Esophagus squamous epithelium (tissue), 4 donors: ENCODE measurements around the gene ADCY7.

Experiments
- CTCF ChIP-seq, 6 experiments: fragments of 450-650 bp in 4 of 6; fragments of 200-600 bp in 2 of 6; sonication (generic) in 2 of 6; IDR thresholded peaks; one replicate each; pipeline ENCODE4 v1.5.1; 2016 to 2019; ENCODE audit warnings: antibody characterized with exemption in 6 of 6, mild to moderate bottlenecking in 4 of 6, moderate library complexity in 4 of 6
- POLR2A ChIP-seq, 4 donors: fragments of 450-650 bp; IDR thresholded peaks; one replicate each; pipeline ENCODE4 v1.6.1; 2017; ENCODE audit warnings: antibody characterized with exemption in 4 of 4, mild to moderate bottlenecking in 4 of 4, moderate library complexity in 3 of 4

GRCh38 chr16:50306287-50306686, 39.9 kb downstream of the ADCY7 start:
- TF ChIP-seq POLR2A (IDR thresholded peaks at IDR 0.05), result no peak
- no peak for TF ChIP-seq CTCF (IDR thresholded peaks at IDR 0.05)
